Hepatocyte (in vitro differentiated cells): ENCODE data around the gene UQCC2.

ENCODE experiments used
- EZH2 ChIP-seq: fragments of 200-600 bp; sonication (generic); IDR thresholded peaks from 2 replicates; pipeline ENCODE4 v1.6.1; 2016; ENCODE audit warnings: antibody characterized with exemption, mild to moderate bottlenecking, borderline replicate concordance
- EZH2phosphoT487 ChIP-seq: fragments of 200-600 bp; sonication (generic); IDR thresholded peaks from one replicate; pipeline ENCODE4 v1.6.1; 2018; ENCODE audit warnings: antibody characterized with exemption, mild to moderate bottlenecking, low read depth, moderate library complexity; ENCODE audit not compliant: unreplicated experiment, severe bottlenecking
- TF ChIP-seq, protein P1 (sequence below): fragments of 200-600 bp; sonication (generic); IDR thresholded peaks from 2 replicates; pipeline ENCODE4 v1.5.1; 2016; ENCODE audit warnings: antibody characterized with exemption, mild to moderate bottlenecking; ENCODE audit not compliant: poor library complexity

DNA sequence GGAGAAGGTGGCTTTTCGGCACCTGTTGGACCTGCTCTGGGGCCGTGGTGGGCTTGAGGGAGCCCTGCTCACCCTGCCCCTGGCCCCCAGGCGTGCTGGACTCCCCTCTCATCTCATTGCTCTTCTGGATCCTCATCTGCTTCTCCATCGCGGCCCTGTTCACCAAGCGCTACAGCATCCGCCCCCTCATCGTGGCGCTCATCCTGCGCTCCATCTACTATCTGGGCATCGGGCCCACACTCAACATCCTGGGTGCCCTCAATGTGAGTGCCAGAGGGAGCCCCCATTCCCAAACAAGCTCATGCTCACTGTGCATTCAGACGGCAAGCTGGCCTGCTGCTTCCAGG lies 22.4 kb downstream of the UQCC2 start:
- TF ChIP-seq, protein P1, sequence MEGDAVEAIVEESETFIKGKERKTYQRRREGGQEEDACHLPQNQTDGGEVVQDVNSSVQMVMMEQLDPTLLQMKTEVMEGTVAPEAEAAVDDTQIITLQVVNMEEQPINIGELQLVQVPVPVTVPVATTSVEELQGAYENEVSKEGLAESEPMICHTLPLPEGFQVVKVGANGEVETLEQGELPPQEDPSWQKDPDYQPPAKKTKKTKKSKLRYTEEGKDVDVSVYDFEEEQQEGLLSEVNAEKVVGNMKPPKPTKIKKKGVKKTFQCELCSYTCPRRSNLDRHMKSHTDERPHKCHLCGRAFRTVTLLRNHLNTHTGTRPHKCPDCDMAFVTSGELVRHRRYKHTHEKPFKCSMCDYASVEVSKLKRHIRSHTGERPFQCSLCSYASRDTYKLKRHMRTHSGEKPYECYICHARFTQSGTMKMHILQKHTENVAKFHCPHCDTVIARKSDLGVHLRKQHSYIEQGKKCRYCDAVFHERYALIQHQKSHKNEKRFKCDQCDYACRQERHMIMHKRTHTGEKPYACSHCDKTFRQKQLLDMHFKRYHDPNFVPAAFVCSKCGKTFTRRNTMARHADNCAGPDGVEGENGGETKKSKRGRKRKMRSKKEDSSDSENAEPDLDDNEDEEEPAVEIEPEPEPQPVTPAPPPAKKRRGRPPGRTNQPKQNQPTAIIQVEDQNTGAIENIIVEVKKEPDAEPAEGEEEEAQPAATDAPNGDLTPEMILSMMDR, result no peak
- no peak for TF ChIP-seq EZH2
- TF ChIP-seq EZH2phosphoT487, result no peak
